NCI-H510A (cell line): ENCODE data around the gene SP1.
"Not testable (repeated sequence)": the region's sequence is repeated elsewhere in the genome, so short reads cannot be mapped to it uniquely, and the experiment has no call there.

ENCODE experiments used
- DNase-seq: peaks from one replicate; lab custom pipeline; 2025; lab: John Stamatoyannopoulos, UW

Gene SP1

DNA sequence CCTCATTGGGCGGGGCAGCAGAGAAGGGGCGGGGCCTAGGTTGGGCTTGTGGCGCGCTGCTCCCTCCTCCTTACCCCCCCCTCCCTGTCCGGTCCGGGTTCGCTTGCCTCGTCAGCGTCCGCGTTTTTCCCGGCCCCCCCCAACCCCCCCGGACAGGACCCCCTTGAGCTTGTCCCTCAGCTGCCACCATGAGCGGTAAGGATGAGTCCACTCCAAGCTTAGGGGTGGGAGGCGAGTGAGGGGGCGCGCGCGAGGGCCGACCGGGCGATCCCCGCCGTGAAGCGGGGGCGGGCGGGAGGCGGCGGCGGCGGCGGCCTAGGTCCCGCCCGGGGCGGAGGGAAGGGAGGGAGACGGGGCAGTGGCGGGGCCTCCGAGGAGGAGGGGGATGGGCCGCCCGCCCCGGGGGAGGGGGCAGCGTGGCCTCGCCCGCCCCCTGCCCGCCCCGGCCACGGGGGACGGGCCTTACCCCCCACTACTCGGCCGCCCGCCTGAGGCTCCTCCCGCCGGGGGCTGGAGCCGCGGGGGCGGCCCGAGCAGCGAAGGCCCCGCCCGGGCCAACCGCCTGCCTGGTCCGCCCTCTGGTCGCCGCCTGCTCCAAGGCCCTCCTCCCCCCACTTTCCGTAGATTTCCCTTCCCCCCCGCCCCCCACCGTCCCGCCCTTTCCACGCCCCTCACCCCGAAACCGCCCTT lies at the start of gene SP1:
TSS of gene SP1 (plus strand) at position 73 of the 690 bp plus-strand sequence. CDS start at position 189, 116 bp downstream.
- DNase-seq, result peak; percentile 90

DNA sequence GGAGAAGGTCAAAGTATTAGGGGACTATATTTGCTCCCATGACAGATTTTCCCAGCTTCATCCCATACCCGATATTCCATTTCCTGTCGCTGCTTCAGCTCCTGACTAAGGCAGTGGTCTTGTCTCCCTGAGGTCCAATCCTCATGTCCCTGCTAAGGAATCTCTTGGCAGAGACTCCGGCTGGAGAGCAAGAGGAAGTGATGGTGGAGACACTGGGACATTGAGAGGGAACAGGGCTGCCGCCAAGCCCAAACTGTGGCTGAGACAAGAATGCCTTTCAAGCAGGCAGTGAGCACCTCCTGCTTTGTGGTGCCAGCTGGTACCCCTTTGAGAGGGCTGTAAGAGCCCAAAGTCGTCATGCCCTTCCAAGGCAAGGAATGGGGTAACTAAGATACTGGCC lies 49.3 kb upstream of the SP1 start:
- no peak for DNase-seq

DNA sequence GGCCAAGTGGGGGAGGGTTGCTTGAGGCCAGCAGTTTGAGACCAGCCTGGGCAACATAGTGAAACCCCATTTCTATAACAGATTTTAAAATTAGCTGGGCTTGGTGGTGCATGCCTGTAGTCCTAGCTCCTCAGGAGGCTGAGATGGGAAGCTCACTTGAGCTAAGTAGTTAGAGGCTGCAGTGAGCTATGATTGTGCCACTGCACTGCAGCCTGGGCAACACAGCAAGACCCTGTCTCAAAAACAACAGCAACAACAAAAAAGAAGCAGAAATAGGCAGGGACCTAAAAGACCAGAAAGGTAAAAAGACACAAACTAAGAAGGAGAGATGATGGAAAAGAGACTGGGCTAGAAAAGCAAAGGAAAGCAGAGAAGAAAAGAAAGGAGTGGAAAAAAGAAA lies 47.6 kb upstream of the SP1 start:
- DNase-seq, result not testable (repeated sequence)

DNA sequence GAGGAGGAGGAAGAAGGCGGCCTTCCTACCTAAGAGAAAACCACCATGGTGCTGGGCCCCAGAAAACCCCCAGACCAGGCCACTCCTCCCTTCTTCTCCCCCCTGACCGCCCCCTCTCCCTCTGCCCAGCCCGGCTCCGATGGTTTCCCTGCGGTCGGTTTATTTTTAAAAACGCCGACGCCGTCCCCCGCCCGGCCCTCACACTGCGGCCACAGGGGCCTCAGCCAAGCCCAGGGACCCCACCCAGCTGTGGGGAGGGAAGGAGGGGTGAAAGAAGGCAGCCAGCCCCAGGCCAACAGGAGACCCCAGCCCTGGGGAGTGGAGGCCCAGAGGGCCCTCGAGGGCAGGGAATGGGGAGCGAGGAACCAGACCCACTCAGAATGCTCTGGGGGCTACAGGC lies 47.2 kb upstream of the SP1 start:
- DNase-seq, result no peak

DNA sequence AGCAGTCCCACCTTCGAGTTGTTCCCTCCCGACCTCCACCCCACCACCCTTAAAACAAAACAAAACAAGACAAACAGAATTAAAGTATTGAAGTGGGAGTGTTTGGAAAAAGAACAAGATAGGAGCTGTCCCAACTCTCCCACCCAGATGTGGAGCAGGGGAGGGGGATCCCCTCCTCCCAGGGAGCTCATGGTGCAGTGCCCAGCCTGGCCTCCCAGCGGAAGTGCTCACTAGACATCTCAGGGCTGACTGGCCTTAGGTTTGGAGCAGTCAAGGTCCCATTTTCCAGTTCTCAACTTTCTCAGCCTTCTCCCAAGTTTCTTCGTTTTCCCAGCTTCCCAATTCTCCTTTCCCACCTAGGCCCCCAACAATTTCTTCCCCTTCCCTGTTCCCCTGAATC lies 46.7 kb upstream of the SP1 start:
- no peak for DNase-seq

DNA sequence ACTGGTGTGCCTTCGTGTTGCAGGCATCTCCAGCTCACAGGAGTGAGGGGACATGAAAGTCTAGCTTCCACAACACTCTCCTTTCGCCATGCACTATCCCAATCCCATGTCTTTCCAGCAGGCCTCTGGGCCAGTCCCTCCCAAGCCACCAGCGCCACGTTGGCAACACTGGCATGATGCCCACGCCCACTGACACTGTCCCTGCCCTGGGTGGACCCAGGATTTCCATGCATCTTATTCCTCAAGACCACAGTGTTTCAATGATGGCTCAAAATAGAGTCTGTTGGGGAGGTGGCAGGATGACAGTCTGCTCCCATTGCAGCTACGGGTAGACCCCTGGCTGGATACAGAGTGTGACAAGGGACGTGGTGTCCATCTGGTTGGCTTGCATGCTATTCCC lies 46.1 kb upstream of the SP1 start:
- DNase-seq, result no peak

DNA sequence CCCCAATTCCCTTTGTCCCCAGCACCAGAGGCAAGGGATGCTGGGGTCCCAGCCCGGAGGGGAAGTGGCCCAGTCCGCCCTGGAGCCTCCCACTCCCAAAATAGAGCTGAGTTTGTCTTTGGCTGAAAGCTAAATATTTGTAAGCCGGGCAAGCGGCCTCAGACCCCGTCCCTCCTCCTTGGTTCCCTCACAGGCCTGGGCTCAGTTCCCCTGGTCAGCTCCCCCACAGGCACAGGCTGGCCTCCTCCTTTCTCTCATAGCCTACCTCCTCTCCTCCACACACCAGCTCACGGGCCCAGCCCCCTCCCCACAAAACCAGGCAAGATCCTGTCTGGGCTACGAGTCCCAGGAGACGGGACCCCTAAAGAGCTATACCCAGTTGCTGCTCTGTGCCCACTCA lies 45.2 kb upstream of the SP1 start:
- DNase-seq, result no peak

DNA sequence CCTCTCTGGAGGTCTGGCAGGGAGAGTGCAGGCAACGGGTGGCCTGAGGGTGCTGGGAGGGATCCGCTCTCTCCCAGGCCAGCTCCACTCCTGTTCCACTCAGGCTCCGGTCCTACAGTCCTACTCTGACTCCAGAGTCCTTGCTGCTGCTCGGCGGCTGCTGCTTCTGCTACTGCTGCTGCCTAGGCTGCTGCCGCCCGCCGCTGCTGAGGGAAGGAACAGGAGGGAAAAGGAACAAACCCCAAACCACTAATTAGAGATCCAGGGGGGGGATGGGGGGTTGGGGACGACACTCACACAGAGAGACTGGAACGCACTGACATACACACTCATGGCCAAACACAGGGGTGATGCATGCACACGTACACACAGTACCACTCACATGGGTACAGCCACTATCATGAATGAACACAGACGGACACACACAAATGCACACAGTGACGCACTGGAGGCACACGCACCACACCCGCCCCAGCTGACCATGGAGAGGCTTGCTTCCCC lies 43.7 kb upstream of the SP1 start, which contains the start of gene SP7:
TSS of gene SP7 (minus strand) at position 174 of the 501 bp plus-strand sequence. CDS start 708 bp downstream, outside the sequence.
- DNase-seq, result no peak

DNA sequence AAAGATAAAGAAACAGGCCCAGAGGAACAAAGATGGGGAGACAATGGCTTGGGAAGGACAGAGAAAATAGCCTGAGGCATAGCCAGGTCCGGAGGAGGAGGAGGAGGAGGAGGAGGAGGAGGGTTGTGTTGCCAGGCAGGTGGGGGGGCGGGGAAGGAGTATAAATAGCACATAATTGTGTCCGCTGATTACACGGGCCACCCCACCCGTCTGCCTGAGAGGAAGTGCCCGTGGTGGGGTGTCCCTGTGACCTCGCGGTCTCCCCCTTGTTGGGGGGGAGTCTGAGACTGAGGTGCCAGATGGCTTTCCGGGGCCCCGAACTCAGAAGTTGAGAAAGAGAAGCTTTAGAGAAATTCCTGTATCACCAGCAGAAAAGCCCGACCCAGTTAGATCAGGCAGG lies 42.0 kb upstream of the SP1 start:
- no peak for DNase-seq

DNA sequence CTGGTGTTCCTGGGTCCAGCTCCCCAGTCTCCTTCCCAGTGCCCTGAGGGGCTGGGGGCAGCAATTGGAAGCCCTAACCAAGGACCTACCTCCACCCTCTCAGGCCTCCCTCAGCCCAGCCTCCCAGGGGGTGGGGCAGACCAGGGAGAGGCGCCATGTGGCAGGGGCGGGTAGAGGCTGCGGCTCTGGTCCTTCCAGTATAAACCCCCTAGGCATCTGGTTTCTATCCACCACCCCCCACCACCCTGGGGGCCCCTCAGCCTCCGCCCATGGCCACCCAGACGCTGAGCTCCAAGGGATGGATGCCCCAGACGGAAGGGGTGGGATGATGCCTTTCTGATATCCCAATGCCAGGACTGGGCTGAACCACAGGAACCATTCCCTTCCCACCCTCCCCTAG lies 41.1 kb upstream of the SP1 start:
- no peak for DNase-seq

DNA sequence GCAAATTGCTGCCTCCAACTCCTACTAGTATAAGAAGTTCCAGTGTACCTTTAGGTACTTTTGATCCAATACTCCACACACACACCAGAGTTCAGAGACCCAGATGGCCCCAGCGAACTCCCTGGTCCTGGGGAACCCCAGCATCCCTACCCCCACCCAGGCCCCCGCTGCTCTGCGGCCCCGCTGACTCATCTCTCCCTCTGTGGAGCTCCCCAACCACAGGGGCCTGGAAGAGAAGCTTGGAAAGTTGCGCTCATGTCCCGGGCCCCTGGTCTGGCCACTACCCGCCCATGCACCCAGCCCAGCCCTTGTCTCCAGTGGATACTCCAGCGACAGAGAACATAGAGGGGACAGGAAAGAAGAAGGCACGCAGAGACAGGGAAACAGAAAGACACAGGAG lies 39.6 kb upstream of the SP1 start:
- no peak for DNase-seq

DNA sequence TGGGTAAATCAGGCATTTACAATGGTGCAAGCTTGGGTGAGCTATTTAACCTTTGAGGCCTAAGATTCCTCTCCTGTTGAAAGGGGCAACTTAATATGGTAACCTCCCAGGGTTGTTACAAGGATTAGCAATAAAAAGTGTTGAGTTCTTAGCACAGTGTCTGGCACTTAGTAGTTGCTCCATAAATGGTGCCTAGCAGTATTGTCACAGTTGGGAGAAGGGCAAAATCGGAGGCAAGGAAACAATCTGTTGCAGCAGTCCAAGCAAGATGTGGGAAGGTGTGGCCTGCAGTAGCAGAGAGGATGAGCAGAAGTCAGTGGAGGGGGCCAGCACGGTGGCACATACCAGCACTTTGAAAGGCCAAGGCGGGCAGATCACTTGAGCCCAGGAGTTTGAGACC lies 36.5 kb upstream of the SP1 start:
- no peak for DNase-seq

DNA sequence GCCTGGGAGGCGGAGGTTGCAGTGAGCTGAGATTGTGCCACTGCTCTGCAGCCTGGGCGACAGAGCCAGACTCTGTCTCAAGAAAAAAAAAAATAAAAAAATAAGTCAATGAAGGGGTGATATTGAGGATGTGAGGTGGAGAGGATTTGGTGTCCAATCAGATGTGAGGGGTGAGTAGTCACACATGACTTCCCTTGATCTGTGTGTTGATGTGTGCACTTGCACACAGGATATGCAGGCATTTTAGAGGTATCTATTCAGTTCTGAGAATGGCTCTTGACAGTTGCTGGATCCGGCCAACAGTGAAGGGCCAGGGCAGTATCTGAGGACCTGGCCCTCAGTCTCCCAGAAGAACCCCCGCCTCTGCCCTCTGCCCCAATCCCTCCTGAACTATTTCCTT lies 36.0 kb upstream of the SP1 start:
- DNase-seq, result no peak

DNA sequence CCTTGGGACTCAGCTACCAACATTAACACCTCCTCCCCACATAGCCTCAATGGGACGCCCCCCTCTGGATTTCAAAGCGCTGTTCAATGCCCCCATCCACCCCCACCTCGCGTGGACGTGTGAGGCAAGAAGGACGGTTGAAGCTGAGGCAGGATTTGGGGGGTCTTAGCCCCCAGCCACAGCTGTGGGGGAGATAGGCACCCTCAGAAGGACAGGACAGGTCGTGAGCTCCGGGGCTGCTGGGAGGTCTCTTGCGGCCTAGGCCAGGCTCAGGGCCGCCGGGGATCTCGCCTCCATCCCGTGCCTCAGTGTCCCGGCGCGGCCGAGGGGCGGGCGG lies 35.5 kb upstream of the SP1 start:
- no peak for DNase-seq

DNA sequence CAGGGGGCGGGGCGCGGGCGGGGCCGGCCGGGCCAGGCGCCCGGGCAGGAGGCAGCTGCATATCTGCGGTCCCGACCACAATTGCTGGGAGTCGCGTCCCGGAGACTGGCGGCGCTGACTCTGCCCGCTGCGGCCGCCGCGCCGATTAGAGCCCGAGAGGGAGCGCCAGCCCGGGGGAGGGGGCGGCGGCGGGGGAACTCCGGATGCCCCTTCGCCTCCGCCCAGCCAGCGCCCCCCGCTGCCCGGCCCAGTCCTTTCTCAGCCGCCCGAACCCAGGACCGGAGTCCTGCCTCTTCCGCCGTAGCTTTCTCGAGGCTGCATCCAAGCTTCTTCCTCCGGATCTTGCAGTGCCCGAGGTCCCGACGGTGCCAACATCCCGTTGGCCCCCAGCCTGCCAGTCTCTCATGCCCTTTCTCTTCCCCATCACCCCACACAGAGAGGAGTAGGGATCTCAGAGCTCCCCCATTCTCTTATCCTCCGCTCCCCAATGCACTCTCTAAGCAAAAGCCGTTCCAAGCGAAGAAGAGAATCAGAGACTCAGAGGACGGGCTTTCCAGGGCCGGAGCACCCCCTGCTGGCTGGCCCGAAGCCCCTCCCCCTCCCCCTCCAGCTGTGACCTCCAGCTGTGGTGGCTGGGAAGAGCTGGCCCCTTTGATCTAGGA lies 35.0 kb upstream of the SP1 start:
- peak; percentile 47 for DNase-seq

DNA sequence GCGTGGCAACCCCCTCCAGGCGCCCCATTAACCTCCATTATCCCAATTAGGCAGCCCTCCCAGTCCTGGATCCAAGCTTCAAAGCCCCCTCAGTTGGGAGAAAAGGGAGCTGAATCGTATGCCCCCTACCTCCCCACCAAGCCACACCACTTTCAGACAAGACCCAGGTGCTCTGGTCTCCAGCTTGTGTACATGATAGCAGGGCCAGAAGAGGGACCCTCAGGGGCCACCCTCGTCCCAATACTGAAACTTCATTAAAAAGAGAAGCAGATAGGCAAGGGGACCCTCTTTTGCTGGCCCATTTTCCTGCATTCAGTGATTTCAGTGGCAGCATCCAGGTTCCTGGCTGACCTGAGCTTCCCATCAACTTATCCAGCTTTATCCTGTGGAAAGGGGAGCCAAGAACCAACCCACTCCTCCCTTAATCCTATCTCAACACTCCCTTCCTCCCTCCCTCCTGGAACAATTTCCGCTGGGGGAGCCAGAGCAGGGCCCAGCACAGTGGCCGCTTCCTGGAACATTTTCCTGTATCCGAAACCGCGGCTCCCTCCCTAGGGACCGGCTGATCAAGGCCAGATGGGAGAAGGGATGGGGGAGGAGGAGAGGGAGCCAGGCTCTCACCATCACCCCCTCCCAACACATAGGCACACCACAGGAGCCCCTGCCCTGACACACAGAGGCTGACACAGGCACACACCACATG lies 34.3 kb upstream of the SP1 start:
- DNase-seq, result no peak

DNA sequence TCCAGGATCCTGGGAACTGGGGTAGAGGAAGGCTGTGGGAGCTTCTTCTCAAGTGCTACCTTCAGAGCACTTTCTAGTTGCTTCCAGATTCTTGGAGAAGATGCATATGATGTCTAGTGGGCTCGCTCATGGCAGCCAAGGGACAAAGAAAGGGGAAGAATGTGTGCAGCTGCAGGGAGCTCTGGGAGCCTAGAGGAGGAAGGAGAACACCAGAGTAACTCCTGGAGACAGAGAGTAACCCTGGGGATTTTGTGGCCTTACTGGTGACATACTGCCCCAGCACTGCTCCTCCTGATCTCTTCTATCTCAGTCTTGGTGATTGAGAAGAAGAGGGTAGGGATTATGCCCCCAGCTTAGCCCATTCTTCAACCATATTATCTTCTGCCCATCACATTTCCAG lies 33.5 kb upstream of the SP1 start:
- no peak for DNase-seq

DNA sequence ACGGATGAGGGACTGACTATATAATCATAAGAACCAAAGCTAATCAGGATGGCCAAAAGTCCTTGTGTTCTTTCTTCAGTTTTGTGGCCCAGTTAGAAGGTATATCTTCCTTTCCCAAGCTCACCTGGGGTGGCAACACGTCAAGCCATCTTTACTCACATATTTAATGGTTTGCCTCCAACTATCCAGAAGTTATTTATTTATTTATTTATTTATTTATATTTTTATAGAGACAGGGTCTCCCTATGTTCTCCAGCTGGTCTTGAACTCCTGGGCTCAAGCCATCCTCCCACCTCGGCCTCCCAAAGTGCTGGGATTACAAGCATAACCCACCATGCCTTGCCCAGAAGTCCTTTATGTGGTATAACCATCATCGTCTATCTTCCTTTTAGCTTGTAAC lies 32.1 kb upstream of the SP1 start:
- DNase-seq, result no peak

DNA sequence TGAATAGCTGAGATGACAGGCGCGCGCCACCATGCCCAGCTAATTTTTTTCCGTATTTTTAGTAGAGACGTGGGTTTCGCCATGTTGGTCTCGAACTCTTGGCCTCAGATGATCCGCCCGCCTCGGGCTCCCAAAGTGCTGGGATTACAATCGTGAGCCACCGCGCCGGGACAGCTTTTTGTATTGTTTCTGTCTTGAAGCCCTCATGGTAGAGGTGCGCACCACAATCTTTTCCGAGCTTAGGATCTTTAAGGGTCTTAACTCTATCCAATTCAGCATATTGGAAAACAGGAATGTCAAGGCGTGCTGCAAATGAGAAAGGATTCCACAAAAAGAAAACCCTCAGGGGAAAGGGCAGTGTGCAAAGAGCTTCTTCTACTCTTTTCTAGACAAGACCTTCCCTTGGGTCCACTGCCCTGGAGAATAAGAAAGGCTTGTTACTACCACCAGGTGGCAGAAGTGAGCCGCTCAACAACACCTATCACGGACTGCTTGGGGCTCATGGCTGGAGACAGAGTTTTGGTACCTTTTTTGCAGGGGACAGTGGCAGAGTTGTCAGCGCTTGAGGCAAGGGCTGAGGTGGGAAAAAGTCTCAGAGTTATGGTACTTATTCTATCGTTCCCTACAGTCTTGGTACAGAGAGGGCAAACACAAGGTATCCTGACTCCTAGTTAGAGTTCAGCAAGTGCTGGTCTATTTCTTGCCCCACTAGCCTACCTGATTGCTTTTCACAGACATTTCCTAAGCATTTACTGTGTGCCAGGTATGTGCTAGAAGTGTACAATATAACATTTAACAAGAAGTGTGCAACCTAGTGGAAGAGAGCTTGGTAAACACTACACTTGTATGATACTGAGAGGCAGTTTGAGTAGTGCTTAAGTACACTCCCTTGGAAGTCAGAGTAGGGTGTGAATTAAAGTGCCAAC lies 27.4 kb upstream of the SP1 start:
- peak; percentile 45 for DNase-seq

DNA sequence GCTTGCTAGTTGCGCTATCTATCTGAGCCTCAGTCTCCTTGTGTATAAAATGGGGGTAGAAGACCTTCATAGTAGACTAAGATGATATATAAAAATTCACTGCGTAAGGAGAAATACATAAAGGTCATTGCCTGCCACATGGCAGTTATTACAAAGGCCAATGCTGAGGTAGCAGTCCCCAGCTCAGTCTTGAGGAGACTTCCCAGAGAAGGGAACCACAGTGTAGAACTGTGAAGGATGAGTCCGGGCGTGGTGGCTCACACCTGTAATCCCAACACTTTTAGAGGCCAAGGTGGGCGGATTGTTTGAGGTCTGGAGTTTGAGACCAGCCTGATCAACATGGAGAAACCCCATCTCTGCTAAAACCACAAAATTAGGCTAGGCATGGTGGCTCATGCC lies 26.7 kb upstream of the SP1 start:
- no peak for DNase-seq

DNA sequence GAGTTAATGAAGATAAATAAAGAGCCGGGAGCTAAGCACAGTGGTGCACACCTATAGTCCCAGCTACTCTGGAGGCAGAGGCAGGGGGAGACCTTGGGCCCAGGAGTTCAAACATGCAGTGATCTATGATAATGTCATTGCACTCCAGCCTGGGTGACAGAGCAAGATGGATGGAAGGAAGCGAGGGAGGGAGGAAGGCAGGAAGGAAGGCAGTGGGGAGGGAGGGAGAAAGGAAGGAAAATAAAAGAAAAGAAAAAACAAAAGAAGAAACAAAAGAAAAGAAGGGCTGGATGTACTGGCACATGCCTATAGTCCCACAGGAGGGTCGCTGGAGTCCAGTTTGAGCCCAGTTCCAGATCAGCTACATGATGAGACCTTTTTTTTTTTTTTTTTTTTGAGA lies 24.9 kb upstream of the SP1 start:
- no peak for DNase-seq

DNA sequence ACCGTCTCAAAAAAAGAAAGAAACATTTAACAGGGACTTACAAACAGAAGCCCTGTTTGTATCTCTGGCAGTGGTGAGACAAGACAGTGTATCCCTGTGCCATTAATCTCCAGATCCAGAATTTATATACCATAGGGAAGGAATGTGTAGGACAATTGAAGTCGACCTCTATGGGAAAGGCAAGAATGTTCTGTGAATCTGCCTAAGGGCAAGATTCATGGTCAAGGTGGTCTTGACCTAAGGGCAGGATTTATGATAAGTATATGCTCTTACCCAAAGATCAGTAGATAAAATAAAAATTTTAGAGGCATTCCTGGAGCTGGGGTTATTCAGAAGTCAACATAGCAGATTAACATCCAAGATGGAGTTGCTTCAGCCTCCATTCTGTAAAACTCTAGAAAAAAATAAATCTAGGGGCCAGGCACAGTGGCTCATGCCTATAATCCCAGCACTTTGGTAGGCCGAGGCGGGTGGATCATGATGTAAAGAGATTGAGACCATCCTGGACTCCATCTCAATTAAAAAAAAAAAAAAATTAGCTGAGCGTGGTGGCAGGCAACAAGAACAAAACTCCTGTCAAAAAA lies 21.0 kb upstream of the SP1 start:
- no peak for DNase-seq
